Measurements from ENCODE around the gene UBTD1. TPM values are rescaled to one million over a fixed set of nuclear protein-coding genes. Genes with fewer than 3 reads are reported as not detected.

Gene UBTD1
- total RNA-seq, 1 experiment from 2014 or later = 19.0 TPM

DNA sequence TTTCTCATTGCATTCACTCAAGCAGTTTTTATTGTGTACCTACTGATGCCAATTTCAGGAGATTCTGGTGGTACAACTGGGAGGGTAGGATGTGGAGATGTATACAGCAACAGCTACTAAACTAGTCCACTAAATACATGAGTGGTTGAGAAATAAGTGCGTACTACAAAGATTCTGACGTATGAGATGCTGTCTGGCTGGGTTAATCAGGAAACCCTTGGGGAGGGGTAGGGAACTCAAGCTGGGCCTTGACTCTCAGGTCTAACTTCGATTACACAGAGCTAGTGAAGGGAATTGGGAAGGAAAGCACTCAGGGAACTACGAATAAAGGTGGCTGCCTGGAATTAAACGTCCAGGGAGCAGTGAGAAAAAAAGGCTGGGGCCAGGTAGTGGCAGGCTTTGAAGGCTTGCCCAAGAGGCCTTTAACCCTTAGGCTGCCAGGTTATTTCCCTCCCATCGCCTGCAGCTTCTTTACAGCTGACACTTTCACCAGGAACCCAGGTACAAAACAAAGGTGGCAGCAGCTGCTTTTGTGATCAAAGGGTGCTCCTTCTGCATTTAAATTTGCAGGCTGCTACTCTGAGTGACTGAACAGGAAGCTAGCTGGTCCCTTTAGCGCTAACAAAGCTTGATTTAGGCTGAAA is 3.7 kb upstream of the UBTD1 start:
- peak; percentile 71 for DNase-seq
- no peak overlapping the region; the same call in 1 of the 2 replicates for H3K14ac ChIP-seq (ENCODE audit: insufficient read depth, low read length)
- WGBS (ENCODE audit: extremely low coverage, insufficient read length, low lambda C conversion rate) = no CpG with 5 or more reads among the region's 7 CpGs

More for the DNA sequence above, 3.7 kb upstream of the UBTD1 start:
- Histone ChIP-seq H2BK20ac (ENCODE audit: low read depth, low read length, poor library complexity, severe bottlenecking) (no peak overlapping the region), H4K91ac (ENCODE audit: insufficient read length, low read depth, low read length) (no peak overlapping the region), H3K23me2 (ENCODE audit: insufficient read length, low read depth, low read length, poor library complexity, severe bottlenecking) (peaks cover 13% of the 10 kb centered on the region), H3K27ac (ENCODE audit: insufficient read length, low read depth, low read length) (no peak overlapping the region), H2AK5ac (ENCODE audit: insufficient read length, low read length) (no peak overlapping the region), H4K5ac (ENCODE audit: insufficient read length, low read depth, low read length) (no peak overlapping the region), H3K4me2 (ENCODE audit: insufficient read depth, insufficient read length, low read length) (peak overlapping the region; percentile 44), H2BK5ac (ENCODE audit: insufficient read length, low read length) (no peak overlapping the region), H3K79me1 (ENCODE audit: insufficient read depth, low read depth, low read length, poor library complexity, severe bottlenecking) (peaks cover 7% of the 10 kb centered on the region), H3K23ac (ENCODE audit: insufficient read length, low read depth, low read length) (no peak overlapping the region), H3K9ac (ENCODE audit: extremely low read depth, insufficient read length, low read length) (peak overlapping the region; percentile 26), H3T11ph (ENCODE audit: low read length) (no peak overlapping the region), H3K79me2 (ENCODE audit: insufficient read depth, low read length) (peaks cover 33% of the 10 kb centered on the region; the same call in 1 of the 2 replicates), H2BK12ac (ENCODE audit: insufficient read length, low read depth, low read length) (no peak overlapping the region), H3K18ac (ENCODE audit: insufficient read length, low read depth, low read length) (no peak overlapping the region), H2BK120ac (ENCODE audit: low read depth, low read length, poor library complexity, severe bottlenecking) (no peak overlapping the region), H3K4me1 (ENCODE audit: insufficient read depth, low read length) (peaks cover 6% of the 10 kb centered on the region; the same call in 1 of the 2 replicates), H4K8ac (replicated peaks; ENCODE audit: insufficient read length, low read depth, low read length) (no peak overlapping the region), H3K27me3 (ENCODE audit: insufficient read depth, low read length) (peaks cover 1% of the 10 kb centered on the region; the same call in 1 of the 2 replicates), H3K9me3 (ENCODE audit: control insufficient read depth, low read depth, low read length) (no peaks in the 10 kb centered on the region), H4K20me1 (ENCODE audit: control insufficient read depth, insufficient read depth, insufficient read length) (no peaks in the 10 kb centered on the region), H2AFZ (ENCODE audit: low read length) (no peak overlapping the region), H2BK15ac (ENCODE audit: low read depth, low read length) (no peak overlapping the region), H3K4ac (ENCODE audit: low read depth, low read length) (no peak overlapping the region), H3K56ac (ENCODE audit: insufficient read length, low read depth, low read length) (no peak overlapping the region)
- H3K4me3 Mint-ChIP-seq = peak overlapping the region; percentile 43 to 60
- H3K27me3 Mint-ChIP-seq (ENCODE audit: low read depth) = peaks cover 5% of the 10 kb centered on the region
- no peaks in the 10 kb centered on the region for H3K9me3 Mint-ChIP-seq
- peaks cover 41 to 47% of the 10 kb centered on the region in 2 experiments for H3K4me1 Mint-ChIP-seq
- peaks cover 0 to 6% (median 4%) of the 10 kb centered on the region in 3 experiments; a peak in 5 of 7 replicates for H3K36me3 Mint-ChIP-seq (ENCODE audit: insufficient read depth in 1 of 3, low read depth in 3 of 3)
- TF ChIP-seq, protein P1, sequence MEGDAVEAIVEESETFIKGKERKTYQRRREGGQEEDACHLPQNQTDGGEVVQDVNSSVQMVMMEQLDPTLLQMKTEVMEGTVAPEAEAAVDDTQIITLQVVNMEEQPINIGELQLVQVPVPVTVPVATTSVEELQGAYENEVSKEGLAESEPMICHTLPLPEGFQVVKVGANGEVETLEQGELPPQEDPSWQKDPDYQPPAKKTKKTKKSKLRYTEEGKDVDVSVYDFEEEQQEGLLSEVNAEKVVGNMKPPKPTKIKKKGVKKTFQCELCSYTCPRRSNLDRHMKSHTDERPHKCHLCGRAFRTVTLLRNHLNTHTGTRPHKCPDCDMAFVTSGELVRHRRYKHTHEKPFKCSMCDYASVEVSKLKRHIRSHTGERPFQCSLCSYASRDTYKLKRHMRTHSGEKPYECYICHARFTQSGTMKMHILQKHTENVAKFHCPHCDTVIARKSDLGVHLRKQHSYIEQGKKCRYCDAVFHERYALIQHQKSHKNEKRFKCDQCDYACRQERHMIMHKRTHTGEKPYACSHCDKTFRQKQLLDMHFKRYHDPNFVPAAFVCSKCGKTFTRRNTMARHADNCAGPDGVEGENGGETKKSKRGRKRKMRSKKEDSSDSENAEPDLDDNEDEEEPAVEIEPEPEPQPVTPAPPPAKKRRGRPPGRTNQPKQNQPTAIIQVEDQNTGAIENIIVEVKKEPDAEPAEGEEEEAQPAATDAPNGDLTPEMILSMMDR (conservative IDR thresholded peaks at IDR 0.05) = no peak
- peak overlapping the region; percentile 76 to 89 (median 81) for H3K27ac Mint-ChIP-seq
